Measurements from ENCODE around the gene CTLA4. TPM values are rescaled to one million over a fixed set of nuclear protein-coding genes. Genes with fewer than 3 reads are reported as not detected.

Gene CTLA4
- total RNA-seq, 1 donor from 2014 or later = 1.6 TPM

Other genes starting within 250 kb of the CTLA4 start
- 1.6 TPM for gene CD28, start 161.1 kb upstream of the CTLA4 start, total RNA-seq
- gene ICOS, start 69.0 kb downstream of the CTLA4 start, total RNA-seq = 0.98 TPM

All from mucosa of gallbladder (tissue), 1 donor.